H7 (cell line): Measurements from ENCODE around the gene MEI1. TPM values are rescaled to one million over a fixed set of nuclear protein-coding genes. Genes with fewer than 3 reads are reported as not detected.
"Not testable (repeated sequence)": the region's sequence is repeated elsewhere in the genome, so short reads cannot be mapped to it uniquely, and the experiment has no call there.

Experiments
- DNase-seq: peaks from one replicate; pipeline ENCODE4 v3.0.0; 2012
- H3K27me3 ChIP-seq: 2 replicates; pipeline ENCODE4 v1.6.0; 2011; ENCODE audit warnings: mild to moderate bottlenecking, low read length; ENCODE audit not compliant: control insufficient read depth, insufficient read depth
- H3K36me3 ChIP-seq: replicated peaks from 2 replicates; pipeline ENCODE4 v1.5.1; 2011; ENCODE audit warnings: low read length; ENCODE audit not compliant: control insufficient read depth, insufficient read depth
- H3K4me3 ChIP-seq: 2 replicates; pipeline ENCODE4 v1.5.1; 2011; ENCODE audit warnings: low read depth, mild to moderate bottlenecking, control low read depth, low read length, moderate library complexity; ENCODE audit not compliant: insufficient read depth
- total RNA-seq: library from RNA; depleted of rRNA; stranded (reverse); fragments of >200 nt; shearing (Covaris generic); gene quantifications from 2 replicates; pipeline ENCODE4 v1.2.3, GENCODE V29; 2014

Gene MEI1
- total RNA-seq, 1 experiment from 2014 or later = not detected

DNA sequence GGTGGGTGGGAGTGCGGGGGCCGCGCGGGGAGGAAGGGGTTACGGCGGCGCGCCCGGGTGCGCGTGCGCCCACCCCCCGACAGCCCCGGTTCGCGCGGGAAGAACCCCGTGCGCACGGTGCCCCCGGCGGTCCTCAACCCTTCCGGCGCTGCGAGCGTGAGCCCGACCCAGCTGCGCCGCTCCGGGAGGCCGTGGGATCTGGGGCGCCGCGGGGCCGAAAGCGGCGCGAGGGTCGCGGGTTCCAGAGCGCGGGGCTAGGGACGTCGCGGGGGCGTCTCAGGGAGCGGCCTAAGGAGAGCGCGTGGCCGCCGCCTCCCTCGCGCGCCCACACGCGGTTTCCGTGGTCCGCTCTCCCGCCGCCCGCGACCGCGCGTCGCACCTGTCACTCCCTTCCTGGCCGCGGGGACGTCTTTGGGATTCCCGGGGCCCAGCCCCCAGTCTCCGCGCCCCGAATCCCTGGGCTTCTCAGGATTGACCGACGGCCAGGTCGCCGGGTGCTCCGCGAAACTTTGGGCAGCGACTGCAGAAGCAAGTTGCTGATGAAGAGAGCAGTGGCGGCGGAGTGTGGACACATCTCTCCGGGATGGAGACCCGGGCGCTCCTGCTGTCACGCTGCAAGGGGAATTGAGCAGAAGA is 134.2 kb downstream of the MEI1 start:
- peak overlapping the region; percentile 86 for H3K4me3 ChIP-seq
- DNase-seq = peak; percentile 69
- H3K36me3 ChIP-seq = peaks cover 11% of the 10 kb centered on the region
- H3K27me3 ChIP-seq = no peaks in the 10 kb centered on the region

DNA sequence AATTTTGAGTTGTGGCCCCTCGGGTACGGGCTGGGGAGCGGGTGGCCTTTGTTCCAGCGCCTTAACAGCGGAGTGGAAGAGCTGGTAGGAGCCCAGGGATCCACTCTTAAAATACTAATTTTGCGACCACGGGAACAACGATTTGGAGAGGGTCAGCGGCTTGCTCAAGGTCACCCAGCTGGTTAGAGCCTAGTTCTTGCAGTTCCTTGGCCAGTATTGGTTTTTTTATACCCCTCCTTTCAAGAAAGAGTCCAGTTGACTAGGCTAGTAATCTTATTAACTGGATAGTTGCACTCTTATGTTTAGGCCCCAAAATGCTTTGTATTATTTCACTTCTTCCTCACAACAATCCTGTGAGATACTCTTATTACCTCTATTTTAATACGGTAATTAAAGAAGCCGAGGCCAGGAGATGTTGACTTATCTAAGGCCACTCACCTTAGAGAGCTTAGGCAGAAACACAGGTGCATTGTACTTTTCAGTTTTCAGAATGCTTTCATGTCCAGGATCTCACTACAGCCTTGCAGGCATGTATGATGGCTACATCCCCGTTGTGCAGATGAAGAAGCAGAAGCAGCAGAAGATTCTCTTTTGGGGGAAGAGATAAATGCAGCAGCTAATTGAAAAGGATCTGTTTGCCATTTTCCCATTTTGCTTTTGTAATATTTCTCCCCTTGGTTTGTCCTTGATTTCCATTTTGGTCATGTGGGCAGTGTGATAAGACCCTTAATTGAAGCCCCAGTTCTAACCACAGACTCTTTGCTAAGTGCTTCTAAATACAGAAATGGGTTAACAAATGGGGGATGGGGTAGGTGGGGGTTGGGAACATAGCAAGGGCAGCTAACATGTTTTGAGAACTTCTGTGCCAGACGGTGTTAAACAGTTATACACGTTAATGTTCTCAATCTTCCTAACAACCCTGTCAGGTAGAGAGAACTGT is 135.0 kb downstream of the MEI1 start:
- DNase-seq = no peak
- peak overlapping the region; percentile 86 for H3K4me3 ChIP-seq
- no peaks in the 10 kb centered on the region for H3K27me3 ChIP-seq
- peaks cover 15% of the 10 kb centered on the region for H3K36me3 ChIP-seq

DNA sequence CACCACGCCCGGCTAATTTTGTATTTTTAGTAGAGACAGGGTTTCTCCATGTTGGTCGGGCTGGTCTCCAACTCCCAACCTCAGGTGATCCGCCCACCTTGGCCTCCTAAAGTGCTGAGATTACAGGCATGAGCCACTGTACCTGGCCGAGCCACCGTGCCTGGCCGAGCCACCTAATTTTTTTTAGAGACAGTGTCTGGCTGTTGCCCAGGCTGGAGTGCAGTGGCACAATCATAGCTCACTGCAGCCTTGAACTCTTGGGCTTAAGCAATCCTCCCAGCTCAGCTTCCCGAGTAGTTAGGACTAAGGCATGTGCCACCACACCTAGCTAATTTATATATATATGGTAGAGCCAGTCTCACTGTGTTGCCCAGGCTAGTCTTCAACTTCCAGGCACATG is 136.2 kb downstream of the MEI1 start:
- not testable (repeated sequence) for H3K4me3 ChIP-seq
- peaks cover 16% of the 10 kb centered on the region for H3K36me3 ChIP-seq

DNA sequence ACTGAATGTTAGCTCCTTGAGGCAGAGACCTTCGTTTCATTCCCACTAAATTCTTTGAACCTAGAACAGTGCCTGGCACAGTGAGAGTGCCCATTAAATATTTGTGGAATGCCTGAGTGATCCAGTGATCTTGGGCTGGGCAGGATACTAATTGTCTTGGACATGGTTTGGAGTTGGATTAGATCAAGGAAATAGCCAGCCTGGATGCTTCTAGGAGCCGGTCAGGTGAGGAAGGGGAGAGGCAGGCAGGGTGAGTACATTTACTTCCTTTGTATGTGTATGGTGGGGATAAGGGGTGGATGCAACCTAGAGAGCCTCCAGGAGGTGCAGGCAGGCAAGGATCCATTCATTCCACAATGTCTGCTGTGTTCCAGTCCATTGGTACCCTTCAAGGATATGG is 137.2 kb downstream of the MEI1 start:
- DNase-seq = no peak
- H3K36me3 ChIP-seq = peaks cover 20% of the 10 kb centered on the region
- no peak overlapping the region for H3K4me3 ChIP-seq
- H3K27me3 ChIP-seq = no peaks in the 10 kb centered on the region

More for the DNA sequence above, 136.2 kb downstream of the MEI1 start:
- not testable (repeated sequence) for DNase-seq, H3K27me3 ChIP-seq

DNA sequence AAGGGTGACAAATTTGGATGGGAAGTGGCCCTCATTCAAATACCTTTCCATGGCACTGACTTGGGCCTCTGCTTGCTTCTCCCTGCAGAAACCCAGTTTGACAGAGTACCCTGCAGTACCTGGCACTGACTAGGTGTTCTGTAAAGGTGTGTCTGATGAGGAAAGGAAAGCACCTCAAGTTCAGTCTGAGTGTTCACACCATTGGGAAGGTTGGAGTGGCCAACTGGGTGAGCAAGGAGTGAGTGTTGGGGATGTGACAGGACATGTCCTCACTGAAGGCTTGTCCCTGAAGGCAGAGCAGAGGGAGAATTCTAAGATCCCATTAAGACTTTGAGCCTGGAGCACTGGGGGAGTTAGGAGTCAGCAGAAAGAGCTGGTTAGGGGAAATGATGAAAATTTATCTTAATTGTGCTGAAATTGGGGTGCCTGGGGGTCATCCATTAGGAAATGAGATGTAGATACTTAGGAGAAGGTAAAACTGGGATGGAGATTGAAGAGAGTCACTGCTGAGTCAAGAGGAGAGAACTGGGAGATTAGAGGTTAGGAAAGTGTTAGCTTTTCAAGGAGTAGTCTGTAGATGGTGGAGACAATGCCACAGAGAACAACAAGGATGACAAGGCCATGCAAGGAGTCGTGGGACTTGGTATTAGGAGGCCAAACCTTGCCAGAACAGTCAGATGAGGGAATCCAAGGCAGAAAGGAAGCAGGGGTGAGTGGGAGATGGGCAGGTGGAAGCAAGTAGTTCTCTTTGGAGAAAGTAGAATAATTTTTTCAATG is 139.7 kb downstream of the MEI1 start:
- no peaks in the 10 kb centered on the region for H3K27me3 ChIP-seq
- H3K36me3 ChIP-seq = peaks cover 22% of the 10 kb centered on the region
- DNase-seq = no peak
- no peak overlapping the region for H3K4me3 ChIP-seq

DNA sequence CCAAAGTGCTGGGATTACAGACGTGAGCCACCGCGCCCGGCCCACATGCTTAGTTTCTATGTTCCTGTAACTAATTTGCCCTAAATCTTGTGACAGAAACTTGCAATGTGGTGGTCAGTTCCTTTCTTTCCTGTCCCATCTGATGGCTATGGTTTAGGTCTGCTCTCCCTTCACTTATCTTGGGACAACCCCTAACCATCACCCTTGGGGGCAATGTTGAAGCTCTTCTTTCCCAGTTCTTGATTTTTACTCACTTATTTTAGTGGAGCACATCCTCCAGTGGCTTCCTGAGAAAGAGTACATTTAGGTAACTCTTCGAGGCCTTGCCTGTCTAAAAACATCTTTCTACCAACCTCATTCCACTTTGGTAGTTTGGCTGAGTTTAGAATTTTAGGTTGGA is 140.9 kb downstream of the MEI1 start:
- Histone ChIP-seq H3K36me3 (peaks cover 22% of the 10 kb centered on the region), H3K4me3 (no peak overlapping the region), H3K27me3 (no peaks in the 10 kb centered on the region)
- no peak for DNase-seq

DNA sequence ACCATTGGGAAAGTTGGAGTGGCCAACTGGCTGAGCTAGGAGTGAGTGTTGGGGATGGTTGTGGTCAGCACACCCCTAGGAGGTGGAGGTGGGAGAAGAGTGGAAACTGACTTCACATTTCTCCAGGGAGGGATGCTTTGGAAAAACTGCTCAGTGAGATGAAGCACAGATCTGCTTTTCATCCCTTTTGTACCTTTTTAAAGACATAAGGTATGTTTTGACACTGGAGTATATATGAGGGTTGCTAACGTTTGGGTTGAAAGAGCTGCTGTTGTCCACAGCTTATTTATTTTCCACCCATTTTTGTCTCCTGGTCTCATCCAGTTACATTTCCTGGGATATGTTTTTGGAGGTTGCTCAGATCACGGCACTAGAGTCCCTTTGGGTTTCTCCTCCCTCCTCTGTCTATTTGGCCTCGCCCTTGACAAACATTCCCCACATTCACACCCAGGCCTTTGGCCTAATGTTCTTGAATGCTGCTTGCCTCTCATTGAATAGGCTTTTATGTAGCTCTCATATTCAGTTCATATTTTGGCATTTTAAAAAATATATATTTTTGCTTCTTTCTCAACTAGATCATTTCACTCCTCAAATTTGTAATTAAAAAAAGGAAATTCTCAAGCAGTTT is 141.9 kb downstream of the MEI1 start:
- Histone ChIP-seq H3K36me3 (peaks cover 15% of the 10 kb centered on the region), H3K27me3 (no peaks in the 10 kb centered on the region), H3K4me3 (no peak overlapping the region)
- DNase-seq = no peak

DNA sequence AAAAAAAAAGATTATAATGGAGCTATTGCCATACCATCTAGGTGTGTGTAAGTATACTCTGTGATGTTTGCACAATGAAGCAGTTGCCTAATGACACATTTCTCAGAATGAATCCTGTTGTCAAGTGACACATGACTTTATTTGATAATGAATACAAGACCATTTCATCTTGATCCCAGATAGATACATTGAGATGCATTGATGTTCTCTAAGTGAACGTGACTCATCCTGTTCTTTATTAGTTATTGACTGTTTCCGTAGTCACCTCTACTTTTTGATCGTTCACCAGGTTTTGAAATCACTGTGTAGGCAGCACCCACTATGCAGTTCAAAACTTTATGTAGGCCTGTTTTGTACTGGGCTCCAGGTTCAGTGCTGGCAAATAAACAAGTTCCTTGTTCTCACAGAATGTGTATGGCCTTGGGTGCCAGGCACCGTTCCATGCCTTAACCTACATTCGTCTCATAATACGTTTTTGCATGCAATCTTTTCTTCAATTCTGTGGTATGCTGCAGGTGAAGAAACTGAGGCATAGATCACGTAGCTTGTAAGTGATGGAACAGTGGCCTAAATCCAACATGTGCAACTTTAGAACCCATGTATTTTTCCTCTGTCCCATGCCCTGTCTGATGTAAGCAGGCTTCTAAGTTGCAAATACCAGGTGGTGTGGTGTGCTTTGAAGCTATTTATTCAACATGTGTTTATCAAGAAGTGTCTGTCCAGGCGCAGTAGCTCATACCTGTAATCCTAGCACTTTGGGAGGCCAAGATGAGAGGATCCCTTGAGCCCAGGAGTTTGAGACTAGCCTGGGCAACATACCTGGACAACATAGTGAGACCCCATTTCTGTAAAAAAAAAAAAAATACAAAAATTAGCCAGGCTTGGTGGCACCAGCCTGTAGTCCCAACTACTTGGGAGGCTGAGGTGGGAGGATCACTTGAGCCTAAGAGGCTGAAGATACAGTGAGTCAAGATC is 144.0 kb downstream of the MEI1 start:
- DNase-seq = no peak
- Histone ChIP-seq H3K36me3 (peaks cover 11% of the 10 kb centered on the region), H3K27me3 (no peaks in the 10 kb centered on the region), H3K4me3 (no peak overlapping the region)

DNA sequence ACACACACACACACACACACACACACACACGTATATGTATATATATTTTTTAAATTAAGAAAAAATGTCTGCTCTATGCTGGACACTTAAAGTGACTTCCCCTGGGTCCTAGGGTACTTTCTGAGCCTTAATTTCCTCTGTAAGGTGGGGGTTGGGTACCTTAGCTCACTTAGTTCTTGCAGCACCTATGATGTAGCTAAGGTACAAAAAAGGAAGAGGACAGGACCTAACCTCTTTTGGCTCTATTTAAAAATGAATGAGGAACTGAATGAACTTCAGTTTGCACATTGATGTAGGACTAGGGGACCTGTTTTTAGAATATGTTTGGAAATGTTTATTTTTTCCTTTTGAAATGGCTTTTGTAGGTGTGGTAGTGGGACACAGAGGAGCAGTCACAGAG is 144.7 kb downstream of the MEI1 start:
- DNase-seq = no peak
- Histone ChIP-seq H3K27me3 (no peaks in the 10 kb centered on the region), H3K4me3 (no peak overlapping the region), H3K36me3 (peaks cover 7% of the 10 kb centered on the region)

DNA sequence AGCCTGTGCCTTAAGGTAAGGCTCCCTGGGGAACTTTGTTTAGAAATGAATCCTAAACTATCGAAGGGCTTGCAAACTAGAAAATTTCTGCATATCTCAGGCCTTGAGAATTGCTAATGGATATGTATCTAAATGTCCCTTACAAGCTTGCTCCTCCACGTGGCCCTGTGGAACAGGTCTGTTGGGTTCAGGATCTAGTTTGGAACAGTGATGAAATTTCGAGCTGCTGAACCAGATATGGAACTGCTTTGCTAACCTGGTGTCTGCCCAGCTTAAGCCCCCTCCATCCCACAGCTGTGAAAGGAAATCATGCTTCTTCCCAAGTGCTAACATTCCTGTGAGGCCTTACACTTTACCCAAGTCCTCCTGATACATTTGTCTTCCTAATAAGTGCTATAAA is 145.2 kb downstream of the MEI1 start:
- no peak for DNase-seq
- H3K27me3 ChIP-seq = no peaks in the 10 kb centered on the region
- H3K36me3 ChIP-seq = peaks cover 6% of the 10 kb centered on the region
- H3K4me3 ChIP-seq = no peak overlapping the region

DNA sequence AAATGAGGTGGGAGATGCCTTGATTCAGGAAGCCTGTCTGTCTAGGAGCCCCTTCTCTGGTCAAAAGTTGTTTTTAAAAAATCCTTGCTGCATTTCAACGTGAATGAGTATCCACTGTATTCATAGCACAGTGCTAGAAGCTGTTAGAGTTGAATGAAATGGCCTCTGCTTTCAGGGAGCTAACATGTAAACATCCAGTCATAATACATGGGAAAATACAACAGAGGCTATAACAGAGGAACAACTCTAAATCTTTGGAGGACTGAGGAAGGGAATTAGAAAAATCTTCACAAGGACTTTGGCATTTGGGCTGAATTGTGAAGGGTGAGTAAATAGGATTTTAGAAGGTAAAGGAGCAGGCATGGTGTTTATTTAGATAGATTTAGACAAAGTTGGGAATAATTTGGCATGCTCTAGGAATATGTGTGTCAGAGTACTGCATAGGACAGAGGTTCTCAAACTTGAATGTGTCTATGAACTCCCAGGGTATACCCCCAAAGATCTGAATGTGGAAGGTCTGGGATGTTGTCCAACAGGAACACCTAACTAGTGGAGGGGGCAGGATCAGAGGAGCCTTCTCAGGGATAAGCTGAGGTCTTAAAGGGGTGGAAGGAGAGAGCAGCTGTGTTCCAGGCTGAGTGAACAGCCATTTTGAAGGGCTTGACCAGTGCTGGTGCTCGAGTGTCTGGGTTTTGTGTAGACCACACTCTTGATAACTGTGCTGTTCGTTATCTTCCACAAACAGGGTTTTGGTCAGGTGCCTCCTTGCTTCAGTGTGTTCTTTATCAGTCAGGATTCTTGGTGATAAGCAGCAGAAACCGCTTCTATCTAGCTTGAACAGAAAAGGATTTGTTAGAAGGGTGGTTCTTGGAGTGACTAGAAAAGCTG is 146.3 kb downstream of the MEI1 start:
- peaks cover 6% of the 10 kb centered on the region for H3K36me3 ChIP-seq
- no peak overlapping the region for H3K4me3 ChIP-seq
- no peak for DNase-seq
- no peaks in the 10 kb centered on the region for H3K27me3 ChIP-seq

DNA sequence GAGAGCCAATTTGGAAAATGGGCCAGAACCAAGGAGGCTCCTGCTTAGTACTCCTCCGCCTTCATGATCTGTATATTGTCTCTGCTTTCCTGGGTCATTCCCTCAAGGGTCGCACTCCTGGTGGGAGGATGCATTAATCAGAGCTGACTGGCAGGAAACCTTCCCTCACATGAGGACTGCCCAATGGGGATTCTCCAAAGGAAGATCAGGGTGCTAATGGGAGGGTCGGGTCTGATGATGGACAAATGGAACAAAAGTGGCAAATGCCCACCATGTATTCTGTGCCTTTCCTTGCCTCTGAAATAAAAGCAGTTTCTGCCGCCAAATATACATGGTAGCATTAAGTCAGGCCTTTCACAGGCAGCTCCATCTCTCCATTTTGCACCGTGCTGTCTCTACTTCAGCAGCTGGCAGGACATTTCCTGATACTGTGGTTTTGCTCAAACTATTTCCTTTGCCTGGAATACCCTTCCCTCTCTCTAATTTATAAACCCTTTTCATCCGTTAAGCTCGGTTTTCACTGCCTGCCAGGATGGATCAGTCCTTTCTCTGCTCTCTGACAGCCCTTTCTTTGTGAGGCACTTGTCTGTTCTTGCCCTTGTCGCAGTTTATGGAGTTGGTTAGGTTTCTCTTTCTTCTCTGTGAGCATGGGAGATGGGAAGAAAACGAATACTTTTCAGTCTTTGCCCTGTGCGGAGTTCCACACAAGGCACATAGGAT is 147.1 kb downstream of the MEI1 start:
- Histone ChIP-seq H3K4me3 (no peak overlapping the region), H3K27me3 (no peaks in the 10 kb centered on the region), H3K36me3 (peaks cover 1% of the 10 kb centered on the region)
- no peak for DNase-seq
